Activated CD8-positive, alpha-beta memory T cell treated with anti-CD3 and anti-CD28 coated beads, Interleukin-2, amount 50 U/mL, for 24 hours (primary cell): ENCODE data around the gene FOXJ3.

Experiments used
- DNase-seq: peaks from one replicate; pipeline ENCODE4 v3.0.0-alpha.2; 2020; ENCODE audit errors: extremely low read depth

FOXJ3 gene

DNA sequence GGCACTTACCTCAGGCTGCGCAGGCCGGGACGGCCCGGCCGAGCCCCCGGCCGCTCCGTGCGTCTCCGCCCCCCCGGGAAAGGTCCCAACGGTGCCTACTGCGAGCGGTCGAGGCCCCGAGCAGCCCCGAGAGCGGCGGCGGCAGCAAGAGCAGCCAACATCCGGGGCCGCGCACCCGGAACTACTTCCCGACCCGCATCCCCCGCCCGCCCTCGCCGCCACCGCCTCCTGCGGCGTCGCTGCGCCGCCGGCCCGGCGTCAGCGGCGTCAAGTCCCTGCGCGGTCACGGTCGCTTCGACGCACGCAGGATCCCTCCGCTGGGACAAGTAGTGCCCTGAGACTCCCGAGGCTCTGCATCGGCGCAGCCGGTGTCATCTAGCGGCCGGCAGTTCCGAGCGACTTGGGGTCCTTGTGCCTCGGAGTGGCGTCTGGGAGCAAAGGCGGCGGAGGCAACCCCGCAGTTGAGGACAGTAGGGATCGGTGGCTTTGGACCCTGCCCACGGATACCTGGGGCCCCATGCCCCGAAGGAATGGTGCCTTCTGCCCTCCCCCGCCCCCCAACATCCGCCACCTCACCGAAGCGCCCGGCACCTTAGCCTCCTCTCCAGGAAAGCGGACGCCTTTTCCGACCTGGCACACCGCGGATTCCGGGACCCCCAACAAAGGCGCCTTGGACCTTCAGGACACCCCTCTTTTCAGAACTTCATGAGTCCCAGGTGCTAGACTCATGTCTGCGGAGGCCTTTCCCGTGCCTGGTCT lies at the start of gene FOXJ3:
Gene FOXJ3, minus strand, starts transcription at position 186 of the 759 bp plus-strand sequence. CDS start 24,142 bp downstream, outside the sequence.
- DNase-seq = peak; percentile 81

- no peak for DNase-seq
Observed at GRCh38 chr1:42381280-42381673, 46.2 kb upstream of the FOXJ3 start.

- DNase-seq = no peak
Observed at GRCh38 chr1:42380586-42381279, 45.7 kb upstream of the FOXJ3 start, which contains the start of gene RIMKLA. Gene RIMKLA, plus strand, starts transcription at chr1:42380792. Its CDS starts 143 bp downstream, at chr1:42380935.

DNA sequence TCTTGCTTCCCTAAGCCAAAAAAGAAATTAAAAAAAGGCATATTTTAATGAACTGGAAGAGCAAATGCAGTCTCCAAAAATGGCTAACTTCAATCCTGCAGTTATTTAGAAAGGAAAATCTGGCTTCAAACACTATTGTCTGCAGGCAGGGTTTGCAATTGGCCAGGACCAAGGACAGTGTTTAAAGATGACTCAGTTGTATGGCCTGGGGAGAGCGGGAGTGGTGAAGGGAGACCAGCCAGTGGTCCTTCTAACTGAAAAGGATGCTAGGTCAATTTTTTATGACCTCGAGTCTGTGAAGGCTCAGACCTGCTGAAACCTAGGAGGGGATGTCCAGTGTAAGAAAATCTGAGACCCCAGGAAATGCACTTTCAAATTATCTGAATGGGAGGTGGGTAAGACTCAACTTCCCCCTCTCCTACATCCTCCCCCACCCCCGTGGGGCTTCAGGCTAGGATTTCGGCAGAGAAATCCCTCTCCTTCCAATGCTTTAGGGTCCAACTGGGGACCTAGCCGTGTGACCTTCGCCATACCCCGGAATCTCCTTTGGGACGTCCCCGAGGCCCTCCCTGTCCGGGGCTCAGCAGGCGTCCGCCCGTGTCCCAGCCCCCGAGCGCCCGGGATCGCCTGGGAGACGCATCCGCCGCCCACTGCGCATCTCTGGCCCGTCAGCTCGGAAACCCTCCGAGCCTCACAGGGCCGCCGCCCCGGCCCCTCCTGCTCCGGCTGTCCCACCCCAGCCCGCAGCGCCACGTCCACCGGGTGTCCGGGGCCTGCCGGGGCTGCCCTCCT lies 45.0 kb upstream of the FOXJ3 start:
- no peak for DNase-seq

- no peak for DNase-seq
Observed at GRCh38 chr1:42372796-42373195, 37.8 kb upstream of the FOXJ3 start.

DNA sequence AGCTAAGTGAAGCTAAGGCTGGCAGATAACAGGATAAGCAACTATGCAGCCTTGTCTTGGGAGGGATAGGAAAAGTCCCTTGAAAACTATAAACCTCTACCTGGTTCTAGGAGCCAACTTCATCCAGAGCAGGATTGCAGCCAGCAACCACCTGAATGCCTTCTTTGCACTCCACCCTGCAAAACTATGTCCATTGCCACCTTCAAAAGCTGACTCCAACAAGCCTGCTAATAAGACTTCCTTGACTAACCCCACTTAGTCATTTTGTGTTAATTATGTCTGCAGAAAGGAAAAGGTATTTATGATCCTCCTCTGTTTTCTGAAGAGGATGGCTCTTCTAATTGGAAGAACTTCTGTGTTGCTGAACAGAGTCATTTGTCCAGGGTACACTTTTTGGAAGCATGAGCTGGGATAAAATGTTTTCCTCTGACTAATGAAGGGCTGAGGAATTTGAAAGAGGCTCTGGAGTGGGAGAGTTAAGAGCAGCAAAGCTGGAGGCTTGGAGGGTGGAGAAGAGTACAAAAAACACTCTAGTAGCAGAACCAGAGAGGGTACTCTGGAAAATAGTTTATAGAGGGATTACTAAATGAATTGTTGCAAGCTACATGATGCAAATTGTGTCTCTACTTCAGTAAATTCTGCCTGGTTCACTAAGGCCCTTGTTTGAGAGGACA lies 36.0 kb upstream of the FOXJ3 start:
- DNase-seq = no peak

DNA sequence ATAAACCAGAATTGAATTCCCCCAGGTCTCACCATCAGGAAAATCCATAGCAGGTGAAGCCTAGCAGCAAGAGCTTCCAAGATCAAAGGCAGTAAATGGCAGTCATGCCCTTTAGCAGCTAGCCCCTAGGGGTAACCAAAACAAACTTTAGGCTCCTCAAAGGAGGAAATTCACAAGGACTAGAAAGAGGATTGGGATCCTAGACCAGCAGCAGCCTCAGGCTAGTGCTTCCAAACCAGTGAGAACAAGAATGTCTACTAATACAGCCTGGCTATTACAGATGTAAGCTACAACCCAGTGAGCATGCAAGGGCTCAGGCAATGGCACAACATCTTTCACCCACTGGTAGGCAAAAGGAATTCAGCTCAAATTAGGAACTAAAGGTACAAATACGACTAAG lies 34.4 kb upstream of the FOXJ3 start:
- DNase-seq = no peak

DNA sequence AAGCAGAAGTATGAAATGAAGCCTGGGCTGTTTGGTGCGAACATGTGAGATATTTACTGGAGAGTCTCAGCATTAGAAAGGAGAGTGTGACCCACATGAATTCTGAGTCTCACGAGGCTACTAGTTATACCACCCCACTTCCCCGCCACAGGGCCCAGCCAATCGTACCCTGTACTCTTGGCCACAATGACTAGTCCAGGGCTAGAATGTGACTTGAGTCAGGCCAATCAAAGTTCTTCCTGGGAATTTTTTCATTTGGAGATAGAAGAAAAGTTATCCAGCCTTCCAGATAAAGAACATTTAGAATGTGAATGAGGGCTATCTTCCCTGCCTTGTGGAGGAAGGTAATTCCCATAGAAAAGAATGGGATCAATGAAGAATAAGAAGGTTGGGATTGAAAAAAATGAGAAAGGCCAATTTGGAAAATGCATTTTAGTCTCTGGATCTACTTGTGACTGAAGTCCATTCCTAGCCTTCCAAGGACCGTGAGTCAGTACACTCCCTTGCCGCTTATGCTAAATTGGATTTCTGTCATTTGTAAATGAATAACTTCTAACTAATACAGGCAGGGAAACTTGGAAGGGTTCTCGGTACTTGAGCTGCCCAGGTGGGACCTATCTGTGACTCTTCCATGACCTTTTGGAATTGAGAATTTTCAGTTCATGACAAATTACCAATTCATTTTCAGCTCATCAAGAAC lies 33.2 kb upstream of the FOXJ3 start:
- DNase-seq = no peak

GRCh38 chr1:42365118-42365517 lies 30.1 kb upstream of the FOXJ3 start:
- DNase-seq = no peak

- no peak for DNase-seq
Observed at GRCh38 chr1:42364542-42364941, 29.5 kb upstream of the FOXJ3 start.

DNA sequence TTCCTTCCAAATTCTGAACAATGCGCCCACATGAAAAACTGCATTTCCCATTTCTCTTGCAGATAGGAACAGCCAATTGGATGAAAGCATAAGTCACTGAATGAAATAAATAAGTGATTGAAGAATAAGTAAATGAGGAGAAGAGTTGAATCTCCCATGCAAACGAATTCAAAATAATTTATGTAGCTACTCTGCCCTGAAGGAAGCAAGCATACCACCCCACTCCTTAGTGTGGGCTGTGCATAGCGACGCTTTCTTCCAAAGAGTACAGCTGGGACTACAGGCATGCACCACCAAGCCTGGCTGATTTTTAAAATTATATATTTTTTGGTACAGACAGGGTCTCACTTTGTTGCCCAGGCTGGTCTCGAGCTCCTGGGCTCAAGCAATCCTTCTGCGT lies 29.1 kb upstream of the FOXJ3 start:
- DNase-seq = no peak

DNA sequence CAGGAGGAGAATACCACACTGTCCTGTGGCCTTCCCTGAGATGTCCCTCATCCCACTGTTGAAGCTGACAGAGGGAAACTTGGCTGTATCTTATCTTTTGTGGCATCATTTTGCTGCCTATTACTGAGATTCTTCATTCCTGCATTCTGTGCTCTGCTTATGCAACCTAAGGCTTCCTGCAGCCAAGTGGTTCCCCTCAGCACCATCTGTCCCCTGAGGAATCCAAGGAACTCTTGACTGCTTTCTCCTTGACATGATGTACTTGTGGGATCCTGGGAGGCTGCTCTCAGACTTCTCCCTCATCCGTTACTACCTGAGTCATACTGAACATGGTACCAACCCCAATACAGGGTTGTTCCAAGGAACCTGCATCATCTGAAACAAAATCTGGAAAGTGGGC lies 24.4 kb upstream of the FOXJ3 start:
- DNase-seq = no peak

GRCh38 chr1:42358791-42359190 lies 23.8 kb upstream of the FOXJ3 start:
- DNase-seq = no peak

DNA sequence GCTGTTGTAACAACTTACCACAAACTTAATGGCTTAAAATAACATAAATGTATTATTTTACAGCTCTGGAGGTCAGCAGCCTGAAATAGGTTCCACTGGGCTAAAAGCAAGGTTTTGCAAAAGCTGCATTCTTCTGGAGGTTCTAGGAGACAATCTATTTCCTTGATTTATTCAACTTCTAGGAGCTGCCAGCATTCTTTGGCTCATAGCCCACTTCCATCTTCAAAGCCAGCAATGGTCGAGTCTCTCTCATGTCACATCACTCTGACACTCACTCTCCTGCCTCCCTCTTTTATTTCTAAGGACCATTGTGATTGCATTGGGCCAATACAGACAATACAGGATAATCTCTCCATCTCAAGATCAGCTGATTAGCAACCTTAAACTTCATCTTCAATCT lies 15.1 kb upstream of the FOXJ3 start:
- DNase-seq = no peak

DNA sequence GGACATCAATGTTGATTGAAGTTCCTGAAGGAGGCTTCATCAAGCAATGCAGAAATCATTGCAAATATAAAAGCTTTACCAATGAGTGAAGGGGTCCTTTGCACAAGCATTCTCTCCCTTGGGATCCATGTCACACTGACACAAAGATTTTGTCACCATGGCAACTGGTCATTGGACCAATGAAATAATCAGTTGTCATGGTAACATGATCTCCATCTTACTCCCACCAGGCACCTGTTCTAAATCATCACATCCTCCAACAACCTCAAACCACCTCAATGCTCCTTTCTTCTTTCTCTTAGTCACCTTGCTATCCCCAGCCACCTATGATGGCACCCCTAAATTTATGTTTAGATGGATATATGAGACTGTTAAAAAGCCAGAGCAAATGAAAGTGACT lies 13.5 kb upstream of the FOXJ3 start:
- no peak for DNase-seq

- DNase-seq = no peak
Observed at GRCh38 chr1:42343049-42343448, 8.0 kb upstream of the FOXJ3 start.

DNA sequence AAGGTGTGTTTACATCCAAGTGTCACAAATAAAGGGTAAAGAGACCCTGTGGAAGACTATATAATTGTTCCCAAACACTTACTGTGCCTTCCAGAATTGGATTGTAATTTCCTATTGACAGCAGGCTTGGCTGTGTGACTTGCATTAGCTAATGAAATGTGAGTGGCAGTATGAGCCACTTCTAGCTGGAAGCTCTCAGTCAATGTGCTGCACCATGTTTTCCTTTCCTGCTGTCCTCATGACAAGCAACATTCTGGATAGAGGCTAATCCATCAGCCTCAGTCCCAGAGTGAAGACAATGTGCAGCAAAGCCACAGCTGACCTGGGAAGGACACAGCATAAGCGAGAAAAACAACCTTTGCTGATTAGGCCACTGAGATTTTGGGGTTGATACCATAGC lies 5.9 kb upstream of the FOXJ3 start:
- no peak for DNase-seq

GRCh38 chr1:42340093-42340492 lies 5.1 kb upstream of the FOXJ3 start:
- no peak for DNase-seq

DNA sequence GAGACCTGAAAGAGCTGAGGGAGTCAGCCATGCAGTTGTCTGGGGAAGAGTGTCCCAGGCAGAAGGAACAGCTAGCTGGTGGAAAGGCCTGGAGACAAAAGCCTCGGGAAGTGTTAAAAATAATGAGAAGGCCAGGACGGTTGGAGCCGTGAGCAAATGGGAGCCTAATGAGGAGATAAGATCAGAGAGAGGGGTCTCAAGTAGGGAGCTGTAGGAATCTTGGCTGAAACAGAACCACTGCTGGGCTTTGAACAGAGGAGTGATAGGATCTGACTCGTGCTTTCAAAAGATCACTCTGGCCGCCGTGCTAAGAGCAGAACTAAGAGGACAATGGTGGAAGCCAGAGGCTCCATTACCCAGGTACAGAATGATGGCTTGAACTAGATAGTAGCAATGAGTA lies 1.9 kb upstream of the FOXJ3 start:
- no peak for DNase-seq

GRCh38 chr1:42335809-42336518 lies 929 bp upstream of the FOXJ3 start:
- DNase-seq = no peak
